ENCODE measurements around the gene VPS26A. TPM values are rescaled to one million over a fixed set of nuclear protein-coding genes. Genes with fewer than 3 reads are reported as not detected.

Gene VPS26A
- total RNA-seq, 2 experiments from 2014 or later: 32.8 to 33.0 TPM

GRCh38 chr10:69208761-69209160 is 84.8 kb downstream of the VPS26A start:
- Mint-ChIP-seq H3K9me3 (no peaks in the 10 kb centered on the region), H3K27me3 (no peaks in the 10 kb centered on the region), H3K36me3 (ENCODE audit: low read depth) (peaks cover 52% of the 10 kb centered on the region), H3K4me1 (ENCODE audit: low read depth) (peaks cover 5% of the 10 kb centered on the region), H3K4me3 (no peak overlapping the region), H3K27ac (no peak overlapping the region)
- no peak for DNase-seq
- ChIA-PET CTCF (no interaction called here), POLR2A (no interaction called here)
- H3K27me3 ChIP-seq (ENCODE audit: control insufficient read depth in 1 of 2, insufficient read depth in 2 of 2, low read length in 2 of 2): no peaks in the 10 kb centered on the region
- no peak for ATAC-seq (ENCODE audit: poor library complexity)
- TF ChIP-seq, protein P1, sequence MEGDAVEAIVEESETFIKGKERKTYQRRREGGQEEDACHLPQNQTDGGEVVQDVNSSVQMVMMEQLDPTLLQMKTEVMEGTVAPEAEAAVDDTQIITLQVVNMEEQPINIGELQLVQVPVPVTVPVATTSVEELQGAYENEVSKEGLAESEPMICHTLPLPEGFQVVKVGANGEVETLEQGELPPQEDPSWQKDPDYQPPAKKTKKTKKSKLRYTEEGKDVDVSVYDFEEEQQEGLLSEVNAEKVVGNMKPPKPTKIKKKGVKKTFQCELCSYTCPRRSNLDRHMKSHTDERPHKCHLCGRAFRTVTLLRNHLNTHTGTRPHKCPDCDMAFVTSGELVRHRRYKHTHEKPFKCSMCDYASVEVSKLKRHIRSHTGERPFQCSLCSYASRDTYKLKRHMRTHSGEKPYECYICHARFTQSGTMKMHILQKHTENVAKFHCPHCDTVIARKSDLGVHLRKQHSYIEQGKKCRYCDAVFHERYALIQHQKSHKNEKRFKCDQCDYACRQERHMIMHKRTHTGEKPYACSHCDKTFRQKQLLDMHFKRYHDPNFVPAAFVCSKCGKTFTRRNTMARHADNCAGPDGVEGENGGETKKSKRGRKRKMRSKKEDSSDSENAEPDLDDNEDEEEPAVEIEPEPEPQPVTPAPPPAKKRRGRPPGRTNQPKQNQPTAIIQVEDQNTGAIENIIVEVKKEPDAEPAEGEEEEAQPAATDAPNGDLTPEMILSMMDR (IDR thresholded peaks at IDR 0.05): no peak
- H3K27ac ChIP-seq (ENCODE audit: low read depth in 1 of 2, low read length in 2 of 2): no peak overlapping the region
- no peak overlapping the region for H3K4me3 ChIP-seq (ENCODE audit: low read length)
- intact Hi-C loops (cut with DNase I, micrococcal nuclease): no loop called here
- no peaks in the 10 kb centered on the region for H3K9me3 ChIP-seq (ENCODE audit: control insufficient read depth in 1 of 2, insufficient read depth in 1 of 2, low read length in 2 of 2)
- peaks cover 18% of the 10 kb centered on the region for H3K4me1 ChIP-seq (ENCODE audit: insufficient read depth, low read length)
- H3K36me3 ChIP-seq (ENCODE audit: insufficient read depth, low read length): peaks cover 42% of the 10 kb centered on the region

DNA sequence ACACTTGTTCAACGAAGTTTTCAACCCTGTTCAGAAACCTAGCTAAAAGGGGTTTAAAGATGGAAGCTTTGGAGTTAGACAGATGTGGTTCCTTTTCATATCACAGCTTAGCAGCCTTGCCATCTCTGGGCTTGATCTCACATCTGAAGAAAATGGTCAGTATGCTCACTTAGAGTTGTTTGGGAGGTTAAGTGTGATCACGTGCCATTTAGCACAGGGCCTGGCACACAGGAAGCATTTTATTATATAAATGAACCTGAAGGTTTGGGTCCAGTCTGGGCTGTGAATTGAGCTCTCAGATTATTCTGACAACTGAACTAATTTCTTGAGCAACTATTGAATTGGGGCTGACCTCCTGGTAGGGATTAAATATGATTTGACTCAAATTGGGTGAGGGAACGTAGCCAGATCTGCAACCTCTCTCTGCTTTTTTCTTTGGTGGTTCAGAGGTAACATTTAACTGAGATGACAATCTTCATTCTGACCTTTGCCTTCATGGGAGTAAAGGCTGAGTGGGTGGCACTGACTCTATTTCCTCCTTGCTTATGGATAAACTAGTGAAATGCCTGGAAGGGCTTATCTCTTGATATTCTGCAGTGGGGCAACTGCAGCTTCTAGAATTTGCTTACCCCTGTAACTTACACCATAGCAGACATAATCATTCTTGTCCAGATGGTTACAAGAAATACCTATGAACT is 86.0 kb downstream of the VPS26A start:
- Histone ChIP-seq H3K27ac (ENCODE audit: low read depth in 1 of 2, low read length in 2 of 2) (no peak overlapping the region), H3K4me3 (ENCODE audit: low read length) (no peak overlapping the region), H3K27me3 (ENCODE audit: control insufficient read depth in 1 of 2, insufficient read depth in 2 of 2, low read length in 2 of 2) (no peaks in the 10 kb centered on the region), H3K4me1 (ENCODE audit: insufficient read depth, low read length) (peaks cover 16% of the 10 kb centered on the region), H3K36me3 (ENCODE audit: insufficient read depth, low read length) (peaks cover 34% of the 10 kb centered on the region), H3K9me3 (ENCODE audit: control insufficient read depth in 1 of 2, insufficient read depth in 1 of 2, low read length in 2 of 2) (no peaks in the 10 kb centered on the region)
- no peak overlapping the region for H3K27ac Mint-ChIP-seq
- H3K36me3 Mint-ChIP-seq (ENCODE audit: low read depth): peaks cover 45% of the 10 kb centered on the region
- CTCF ChIA-PET: no interaction called here
- H3K4me1 Mint-ChIP-seq (ENCODE audit: low read depth): peaks cover 17% of the 10 kb centered on the region
- TF ChIP-seq, protein P1 (IDR thresholded peaks at IDR 0.05): no peak
- POLR2A ChIA-PET: no interaction called here
- no peaks in the 10 kb centered on the region for H3K27me3 Mint-ChIP-seq
- no peaks in the 10 kb centered on the region for H3K9me3 Mint-ChIP-seq
- intact Hi-C loops (cut with DNase I, micrococcal nuclease): no loop called here
- ATAC-seq (ENCODE audit: poor library complexity) (no peak), DNase-seq (no peak)
- no peak overlapping the region for H3K4me3 Mint-ChIP-seq

GRCh38 chr10:69211104-69211503 is 87.1 kb downstream of the VPS26A start:
- peaks cover 29% of the 10 kb centered on the region for H3K4me1 Mint-ChIP-seq (ENCODE audit: low read depth)
- ATAC-seq (ENCODE audit: poor library complexity): no peak
- H3K27me3 Mint-ChIP-seq: no peaks in the 10 kb centered on the region
- no peak overlapping the region for H3K27ac Mint-ChIP-seq
- no peak overlapping the region for H3K4me3 Mint-ChIP-seq
- intact Hi-C loops (cut with DNase I, micrococcal nuclease): no loop called here
- TF ChIP-seq, protein P1 (IDR thresholded peaks at IDR 0.05): no peak
- H3K36me3 Mint-ChIP-seq (ENCODE audit: low read depth): peaks cover 36% of the 10 kb centered on the region
- Histone ChIP-seq H3K36me3 (ENCODE audit: insufficient read depth, low read length) (peaks cover 31% of the 10 kb centered on the region), H3K9me3 (ENCODE audit: control insufficient read depth in 1 of 2, insufficient read depth in 1 of 2, low read length in 2 of 2) (no peaks in the 10 kb centered on the region), H3K27ac (ENCODE audit: low read depth in 1 of 2, low read length in 2 of 2) (no peak overlapping the region), H3K4me1 (ENCODE audit: insufficient read depth, low read length) (peaks cover 16% of the 10 kb centered on the region), H3K4me3 (ENCODE audit: low read length) (no peak overlapping the region), H3K27me3 (ENCODE audit: control insufficient read depth in 1 of 2, insufficient read depth in 2 of 2, low read length in 2 of 2) (no peaks in the 10 kb centered on the region)
- ChIA-PET POLR2A (interaction anchor here (1.6 kb wide), 1 partner anchor 18 kb away, joined by 4 read pairs; no protein-coding TSS in a partner anchor), CTCF (no interaction called here)
- no peak for DNase-seq
- no peaks in the 10 kb centered on the region for H3K9me3 Mint-ChIP-seq
